GM18505 (cell line): ENCODE data around the gene PIM2.

ENCODE experiments used
- ATAC-seq: cut with Tn5 transposase; IDR thresholded peaks from one replicate; pipeline ENCODE4 v1.9.1; 2021; ENCODE audit not compliant: unreplicated experiment
- POLR2A ChIP-seq: IDR thresholded peaks from 4 replicates; pipeline ENCODE4 v1.6.1; 2011; ENCODE audit warnings: borderline replicate concordance; ENCODE audit not compliant: insufficient read depth, insufficient read length; ENCODE audit errors: extremely low read depth

Gene PIM2

DNA sequence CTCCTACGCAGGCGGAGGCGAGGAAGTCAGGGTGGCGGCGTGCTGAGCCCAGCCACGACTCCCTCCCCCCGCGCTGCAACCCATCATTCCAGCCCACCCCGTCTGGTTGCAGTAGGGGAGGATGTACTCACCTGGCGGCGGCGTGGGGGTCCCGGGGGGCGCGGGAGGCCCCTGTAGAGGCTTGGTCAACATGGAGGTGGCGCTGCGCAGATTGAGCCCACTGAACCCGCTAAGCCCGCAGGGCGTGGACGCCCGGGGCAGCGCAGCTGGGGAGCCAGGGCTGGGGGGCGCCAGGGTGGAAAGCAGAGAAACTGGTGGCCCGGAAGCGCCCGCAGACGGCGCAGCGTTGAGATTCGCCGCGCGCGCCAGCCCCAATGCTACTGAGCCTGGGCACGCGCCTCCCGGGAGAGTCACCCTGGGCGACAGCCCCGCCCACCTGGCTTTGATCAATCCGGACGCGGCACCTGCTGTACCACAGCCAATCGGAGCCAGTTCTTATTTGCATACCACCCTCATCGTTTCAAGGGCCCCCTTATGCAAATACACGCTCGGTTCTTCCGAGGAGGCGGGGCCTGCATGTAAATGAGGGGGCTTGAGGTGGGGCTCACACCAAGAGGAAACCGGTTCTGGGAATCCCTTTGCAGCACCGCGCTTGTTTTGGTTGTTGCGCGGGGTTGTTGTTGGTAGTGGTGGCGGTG is at the start of gene PIM2:
Gene PIM2 (minus strand): TSS at position 382 of the 698 bp plus-strand sequence. CDS start 190 bp downstream, at position 192.
- peak; percentile 99 for TF ChIP-seq POLR2A
- ATAC-seq = peak; percentile 75

DNA sequence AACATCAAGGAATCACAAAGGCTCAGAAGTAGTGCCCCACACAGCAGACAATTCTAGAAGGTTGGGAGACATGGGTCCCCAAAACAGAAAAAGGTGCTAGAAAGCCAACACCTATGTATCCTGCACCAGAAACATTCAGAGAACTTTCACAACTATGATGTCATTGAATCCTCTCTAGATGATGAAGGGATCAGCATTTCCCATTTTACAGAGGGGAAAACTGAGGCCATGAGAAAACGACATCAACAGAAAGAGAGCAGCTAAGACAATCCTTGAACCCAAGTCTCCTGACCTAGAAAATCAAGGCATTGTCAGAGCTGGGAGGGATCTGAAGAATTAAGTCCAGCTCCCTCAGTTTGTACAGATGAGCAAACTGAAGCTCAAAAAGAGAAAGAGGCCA is 49.6 kb upstream of the PIM2 start:
- TF ChIP-seq POLR2A = no peak
- ATAC-seq = no peak

DNA sequence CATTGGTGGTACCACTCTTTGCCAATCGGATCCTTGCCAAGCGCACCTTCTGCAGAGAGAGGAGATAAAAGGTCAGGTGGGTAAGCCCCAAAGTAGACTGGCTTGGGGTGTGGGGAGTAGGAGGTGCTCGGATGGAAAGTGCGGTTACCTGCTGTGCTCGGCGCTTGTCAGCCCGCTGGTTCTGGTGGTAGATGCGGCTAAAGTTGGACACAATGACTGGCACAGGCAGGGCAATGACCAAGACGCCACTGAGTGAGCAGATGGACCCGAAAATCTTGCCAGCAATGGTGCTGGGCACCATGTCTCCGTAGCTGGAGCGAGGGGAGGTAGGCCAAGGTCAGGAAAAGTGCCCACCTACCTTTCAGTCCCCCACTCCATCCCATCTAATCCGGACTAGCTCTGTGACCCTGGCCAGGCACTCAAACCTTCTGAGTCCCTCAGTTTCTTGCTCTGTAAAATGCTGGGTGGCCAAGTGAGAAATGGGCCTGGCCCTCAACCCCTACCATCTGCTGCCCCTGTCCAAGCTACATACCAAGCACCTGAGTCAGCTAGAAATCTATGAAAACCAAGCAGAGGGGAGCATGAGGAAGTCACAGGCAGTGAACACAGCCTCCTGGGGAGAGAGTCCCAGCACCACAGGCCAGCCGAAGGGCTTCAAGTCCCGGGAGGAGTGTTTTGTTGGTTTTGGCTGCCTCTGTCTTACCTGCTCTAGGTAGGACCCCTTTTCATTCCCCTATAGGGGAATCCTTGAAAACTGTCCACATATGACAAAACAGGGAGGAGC is 48.2 kb upstream of the PIM2 start:
- no peak for TF ChIP-seq POLR2A
- no peak for ATAC-seq

DNA sequence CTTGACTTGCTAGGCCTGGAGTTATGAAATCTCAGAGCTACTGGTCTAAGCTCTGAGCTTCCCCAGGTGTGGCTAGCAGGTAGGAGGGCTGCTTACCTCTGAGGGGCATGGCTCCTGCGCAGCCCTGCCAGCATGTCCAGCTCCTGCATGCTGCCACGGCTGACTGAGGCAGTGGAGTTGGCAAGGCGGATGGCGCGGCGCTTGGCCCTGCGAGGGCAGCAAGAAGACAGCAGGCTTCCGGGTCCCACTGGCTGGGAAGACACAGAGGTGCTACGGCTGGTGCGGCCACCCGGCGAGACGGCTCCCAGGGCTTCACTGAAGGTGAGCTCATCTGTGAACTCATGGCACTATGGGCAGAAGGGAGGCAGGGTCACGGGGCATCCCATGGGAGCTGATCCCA is 47.1 kb upstream of the PIM2 start:
- TF ChIP-seq POLR2A = no peak
- ATAC-seq = no peak

DNA sequence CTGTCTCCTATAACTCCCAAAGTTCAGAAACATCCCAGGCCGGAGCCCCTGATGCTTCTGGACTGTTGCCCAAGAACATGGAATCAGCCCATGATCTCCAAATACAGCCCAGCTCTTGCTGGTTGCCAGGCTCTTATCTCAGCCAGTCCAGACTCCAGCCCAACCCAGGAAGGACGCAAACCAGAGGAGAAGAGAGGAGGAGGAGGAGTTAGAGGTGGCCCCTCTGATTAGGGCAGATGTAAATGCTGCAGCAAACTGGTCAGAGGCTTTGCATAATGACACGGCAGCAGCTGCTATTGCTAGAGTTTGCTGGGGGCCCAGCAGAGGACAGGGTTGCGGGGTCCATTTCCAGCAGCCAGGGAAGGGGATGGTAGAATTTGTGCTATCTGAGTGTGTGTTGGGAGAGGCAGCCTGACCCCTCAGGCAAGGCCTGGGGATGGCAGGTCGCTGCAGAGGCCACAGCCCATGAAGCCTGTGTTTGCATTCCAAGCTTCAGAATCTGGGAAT is 42.8 kb upstream of the PIM2 start:
- TF ChIP-seq POLR2A = no peak
- no peak for ATAC-seq

DNA sequence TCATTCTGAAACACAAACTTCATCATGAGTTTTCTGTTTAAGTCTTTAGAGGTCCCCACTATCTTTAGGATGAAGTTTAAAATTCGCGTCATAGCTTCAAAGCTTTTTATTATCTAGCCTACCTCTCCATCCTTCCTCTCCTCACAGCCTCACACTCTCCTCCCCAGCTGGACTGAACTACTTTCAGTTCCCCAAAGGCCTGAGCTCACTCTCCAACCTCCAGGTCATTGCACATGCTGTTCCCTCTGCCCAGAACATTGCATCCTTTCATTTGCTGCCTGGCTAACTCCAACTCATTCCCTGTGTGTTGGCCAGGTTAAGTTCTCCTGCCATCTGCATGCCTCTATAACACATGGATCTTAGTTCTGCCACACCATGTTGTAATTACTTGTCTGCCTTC is 41.5 kb upstream of the PIM2 start:
- ATAC-seq = no peak

DNA sequence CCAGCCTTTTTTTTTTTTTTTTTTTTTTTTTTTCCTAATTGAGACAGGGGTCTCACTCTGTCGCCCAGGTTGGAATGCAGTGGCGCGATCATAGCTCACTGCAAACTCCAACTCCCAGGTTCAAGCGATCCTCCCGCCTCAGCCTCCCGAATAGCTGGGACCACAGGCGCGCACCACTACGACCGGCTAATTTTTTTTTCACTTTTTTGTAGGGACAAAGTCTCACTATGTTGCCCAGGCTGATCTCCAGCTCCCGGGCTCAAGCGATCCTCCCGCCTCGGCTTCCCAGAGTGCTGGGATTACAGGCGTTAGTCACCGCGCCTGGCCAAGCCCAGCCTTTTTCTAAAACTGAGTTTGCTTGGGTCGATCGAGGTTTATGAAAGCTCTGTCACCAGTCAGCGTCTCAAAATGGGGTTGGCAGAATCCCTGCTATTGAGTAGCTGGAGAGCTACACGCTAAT is 39.8 kb upstream of the PIM2 start:
- no peak for ATAC-seq
- TF ChIP-seq POLR2A = no peak

More for the DNA sequence above, 41.5 kb upstream of the PIM2 start:
- no peak for TF ChIP-seq POLR2A

DNA sequence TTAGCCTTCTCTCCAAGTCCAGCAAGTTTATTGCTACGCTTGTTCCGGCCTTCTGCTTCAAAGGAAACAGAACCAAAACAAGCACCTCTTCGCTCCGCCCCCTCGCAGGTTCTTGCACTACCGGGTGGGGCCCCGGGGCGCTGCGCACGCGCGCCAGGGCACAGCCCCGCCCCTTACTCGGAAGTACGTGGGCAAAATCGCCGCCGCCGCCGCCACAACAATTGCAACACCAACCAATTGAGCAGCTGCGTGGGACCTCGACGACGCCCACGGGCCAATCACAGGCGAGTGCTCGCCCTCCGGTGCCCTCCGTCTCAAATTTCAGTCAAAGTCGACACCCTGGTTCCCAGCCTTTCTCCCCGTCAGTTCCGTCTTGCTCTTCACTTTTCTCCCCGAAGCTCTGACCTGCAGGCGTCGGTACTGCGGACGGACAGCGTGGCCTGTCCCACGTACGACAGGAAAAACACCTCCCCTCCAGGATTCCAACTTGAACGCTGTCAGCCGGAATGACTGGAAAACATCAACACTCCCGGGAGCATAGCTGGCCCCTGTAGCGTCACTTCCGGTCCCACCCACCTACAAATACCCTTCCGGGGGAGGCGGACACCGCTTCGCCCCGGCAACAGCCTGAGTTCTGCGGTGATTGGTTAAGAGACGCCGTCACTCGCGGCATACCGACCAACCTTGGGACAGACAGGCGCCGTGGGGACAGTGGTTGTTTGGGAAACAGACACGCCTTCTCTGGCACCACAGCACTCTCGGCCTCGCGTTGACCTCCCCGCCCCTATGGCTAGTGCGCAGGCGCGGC is 39.2 kb upstream of the PIM2 start:
- peak; percentile 73 for ATAC-seq
- TF ChIP-seq POLR2A = peak; percentile 28

DNA sequence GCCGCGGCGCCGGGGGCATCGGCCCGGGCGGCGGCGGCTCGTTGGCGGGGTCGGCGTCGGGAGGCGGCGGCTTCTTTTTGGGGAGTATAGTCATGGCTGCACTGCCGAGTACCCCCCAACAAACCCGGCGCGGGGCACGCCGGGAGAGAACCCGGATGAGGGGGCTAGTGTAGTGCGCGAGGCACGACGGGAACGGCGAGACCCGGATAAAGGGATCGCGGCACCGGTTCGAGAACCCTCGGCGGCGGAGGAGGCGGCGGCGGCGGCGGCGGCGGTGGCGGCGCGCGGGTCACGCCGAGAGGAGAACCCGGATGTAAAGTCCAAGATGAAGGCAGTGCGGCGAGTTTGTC is 38.6 kb upstream of the PIM2 start, which contains the start of gene OTUD5:
Gene OTUD5 (minus strand): TSS at position 131 of the 350 bp plus-strand sequence. CDS start 37 bp downstream, at position 94.
- TF ChIP-seq POLR2A = peak; percentile 54
- ATAC-seq = peak; percentile 40

DNA sequence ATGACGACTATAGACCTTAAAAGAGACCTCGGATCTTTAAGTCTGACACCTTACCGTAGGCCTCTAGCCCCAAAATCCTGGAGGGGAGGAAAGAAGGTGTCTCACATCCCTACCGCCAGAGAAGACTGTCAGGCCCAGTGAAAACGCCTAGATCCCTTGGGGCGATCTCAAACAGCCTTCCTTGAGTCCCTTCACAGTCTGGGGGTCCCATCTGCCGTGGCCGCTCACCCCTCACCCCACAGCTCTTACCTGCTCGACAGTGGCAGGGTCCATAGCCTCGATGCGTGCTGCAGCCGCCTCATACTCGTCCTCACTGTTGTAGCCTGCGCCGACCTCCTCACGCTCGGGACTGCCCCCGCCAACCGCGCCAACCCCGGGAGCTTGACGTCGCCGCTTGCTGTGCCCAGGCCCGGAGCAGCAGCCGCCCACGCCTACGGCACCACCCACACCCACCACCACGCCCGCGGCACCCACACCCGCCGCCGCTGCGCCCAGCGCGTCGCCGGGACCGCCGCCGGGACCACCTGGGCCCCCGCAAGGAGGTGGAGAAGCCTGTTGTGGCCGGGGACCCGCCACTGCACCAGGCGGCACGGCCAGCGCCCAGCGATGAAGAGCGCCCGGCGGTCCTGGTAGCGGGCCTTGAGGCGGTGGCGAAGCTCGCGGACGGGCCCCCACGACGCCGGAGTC is 38.0 kb upstream of the PIM2 start:
- no peak for ATAC-seq
- no peak for TF ChIP-seq POLR2A

DNA sequence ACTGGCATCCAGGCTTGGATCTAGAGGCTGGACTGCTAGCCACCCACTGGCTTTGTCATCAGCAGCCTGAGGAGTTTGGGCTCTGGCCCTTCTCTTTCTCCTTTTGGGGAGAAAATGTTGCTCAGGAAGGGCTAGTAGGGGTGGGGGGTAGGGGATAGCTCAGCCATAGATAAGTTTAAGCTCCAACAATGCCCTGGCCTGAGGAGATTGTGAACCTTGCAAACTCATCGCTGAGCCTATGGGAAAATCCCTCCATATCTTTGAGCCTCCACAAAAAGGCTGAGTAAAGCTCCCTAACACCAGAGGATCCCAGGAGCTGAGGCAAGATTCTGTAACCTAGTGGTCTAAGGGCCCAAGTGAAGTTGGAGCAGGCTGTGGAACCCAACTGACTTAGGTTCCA is 29.8 kb upstream of the PIM2 start:
- TF ChIP-seq POLR2A = no peak
- no peak for ATAC-seq

DNA sequence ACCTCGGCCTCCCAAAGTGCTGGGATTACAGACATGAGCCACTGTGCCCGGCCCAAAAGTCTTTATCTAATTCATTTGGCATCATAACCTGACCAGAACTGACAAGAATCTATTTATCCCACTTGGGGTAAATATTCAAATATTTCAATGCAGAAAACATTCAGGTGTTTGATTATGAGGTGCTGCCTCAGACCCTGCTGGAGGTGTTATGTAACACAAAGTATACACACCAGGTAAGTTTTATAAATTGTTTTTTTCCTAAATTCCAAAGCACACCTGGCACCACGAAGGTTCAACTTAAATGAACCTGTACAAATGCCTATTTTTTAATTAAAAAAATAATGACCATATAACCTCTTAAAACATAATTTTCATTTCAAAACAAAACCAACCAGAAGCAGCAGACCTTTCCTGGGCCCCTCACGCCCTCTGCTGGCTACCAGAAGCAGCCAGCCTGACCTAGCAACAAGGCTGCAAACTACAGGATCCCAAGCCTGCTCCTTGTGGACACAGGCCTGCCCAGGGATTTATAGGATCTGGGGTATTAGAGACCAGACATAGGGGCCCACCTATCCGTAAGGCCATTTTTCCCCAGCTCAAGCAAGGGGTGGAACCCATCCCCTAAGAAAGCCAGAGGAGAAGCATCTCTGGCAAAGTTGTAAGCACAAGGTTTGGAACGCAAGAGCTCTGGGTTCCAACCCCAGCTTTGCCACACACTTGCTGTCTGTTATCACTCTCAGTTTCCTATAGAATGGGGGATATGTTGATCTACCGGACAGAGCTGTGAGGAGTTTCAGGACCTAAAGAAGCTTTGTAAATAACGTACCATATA is 26.9 kb upstream of the PIM2 start:
- no peak for ATAC-seq
- TF ChIP-seq POLR2A = no peak
